Right atrium auricular region (tissue), 2 donors: ENCODE results near the gene FSIP1. TPM values are rescaled to one million over a fixed set of nuclear protein-coding genes. Genes with fewer than 3 reads are reported as not detected.

ENCODE experiments used
- DNase-seq: peaks from one replicate; pipeline ENCODE4 v3.0.0-alpha.2; 2019; ENCODE audit warnings: low spot score
- H3K27ac ChIP-seq, 2 donors: fragments of 200-600 bp; sonication (generic); 1 replicate in 1 of 2; 2 replicates in 1 of 2; pipeline ENCODE4 v1.5.1; 2016 to 2019
- H3K27me3 ChIP-seq, 2 donors: fragments of 200-600 bp; sonication (generic); one replicate each; pipeline versions ENCODE4 v1.5.1 to v1.6.0; 2017 to 2019
- H3K36me3 ChIP-seq: fragments of 200-600 bp; sonication (generic); one replicate; pipeline ENCODE4 v1.5.1; 2016
- H3K4me1 ChIP-seq, 2 donors: fragments of 200-600 bp; sonication (generic); one replicate each; pipeline versions ENCODE4 v1.5.1 to v1.6.0; 2017 to 2019
- H3K4me3 ChIP-seq, 2 donors: fragments of 200-600 bp; sonication (generic); 1 replicate in 1 of 2; 2 replicates in 1 of 2; pipeline ENCODE4 v1.5.1; 2017 to 2019; ENCODE audit warnings: mild to moderate bottlenecking in 1 of 2, moderate library complexity in 1 of 2
- H3K9me3 ChIP-seq, 2 donors: fragments of 200-600 bp; sonication (generic); one replicate each; pipeline ENCODE4 v1.5.1; 2019
- CTCF ChIP-seq, 2 donors: fragments of 200-600 bp; sonication (generic); IDR thresholded peaks; one replicate each; pipeline ENCODE4 v1.5.1; 2019; ENCODE audit warnings: antibody characterized with exemption in 2 of 2
- total RNA-seq, 2 donors: library from RNA; depleted of rRNA; stranded (reverse); fragments of >200 nt; gene quantifications; one replicate each; pipeline ENCODE4 v1.1.0, GENCODE V29; 2016

Gene FSIP1
- total RNA-seq, 2 donors from 2014 or later, result 0.24 TPM; not detected in 1

GRCh38 chr15:39701988-39702387 is 80.7 kb downstream of the FSIP1 start:
- no peaks in the 10 kb centered on the region for H3K9me3 ChIP-seq
- no peaks in the 10 kb centered on the region for H3K4me1 ChIP-seq
- no peak overlapping the region for H3K27ac ChIP-seq
- DNase-seq, result no peak
- H3K36me3 ChIP-seq, result no peaks in the 10 kb centered on the region
- TF ChIP-seq CTCF (IDR thresholded peaks at IDR 0.05), result no peak
- no peaks in the 10 kb centered on the region for H3K27me3 ChIP-seq
- H3K4me3 ChIP-seq, result no peak overlapping the region

- no peaks in the 10 kb centered on the region for H3K4me1 ChIP-seq
- no peaks in the 10 kb centered on the region for H3K9me3 ChIP-seq
- no peak overlapping the region for H3K4me3 ChIP-seq
- no peak for DNase-seq
- H3K27ac ChIP-seq, result no peak overlapping the region
- no peak for TF ChIP-seq CTCF (IDR thresholded peaks at IDR 0.05)
- H3K36me3 ChIP-seq, result no peaks in the 10 kb centered on the region
- H3K27me3 ChIP-seq, result no peaks in the 10 kb centered on the region
Measured at GRCh38 chr15:39700375-39700700, 82.3 kb downstream of the FSIP1 start.

- H3K36me3 ChIP-seq, result no peaks in the 10 kb centered on the region
- no peaks in the 10 kb centered on the region for H3K4me1 ChIP-seq
- TF ChIP-seq CTCF (IDR thresholded peaks at IDR 0.05), result no peak
- no peak for DNase-seq
- no peak overlapping the region for H3K4me3 ChIP-seq
- H3K27me3 ChIP-seq, result no peaks in the 10 kb centered on the region
- no peaks in the 10 kb centered on the region for H3K9me3 ChIP-seq
- H3K27ac ChIP-seq, result no peak overlapping the region
Measured at GRCh38 chr15:39699516-39700374, 82.9 kb downstream of the FSIP1 start.

GRCh38 chr15:39698444-39699390 is 83.9 kb downstream of the FSIP1 start:
- no peak for TF ChIP-seq CTCF (IDR thresholded peaks at IDR 0.05)
- Histone ChIP-seq H3K27ac (no peak overlapping the region), H3K4me3 (no peak overlapping the region), H3K4me1 (no peaks in the 10 kb centered on the region), H3K36me3 (no peaks in the 10 kb centered on the region), H3K9me3 (no peaks in the 10 kb centered on the region), H3K27me3 (no peaks in the 10 kb centered on the region)
- DNase-seq, result no peak

- no peak overlapping the region for H3K27ac ChIP-seq
- H3K4me3 ChIP-seq, result no peak overlapping the region
- no peak for DNase-seq
- H3K4me1 ChIP-seq, result no peaks in the 10 kb centered on the region
- no peaks in the 10 kb centered on the region for H3K36me3 ChIP-seq
- H3K27me3 ChIP-seq, result no peaks in the 10 kb centered on the region
- H3K9me3 ChIP-seq, result no peaks in the 10 kb centered on the region
- no peak for TF ChIP-seq CTCF (IDR thresholded peaks at IDR 0.05)
Measured at GRCh38 chr15:39697509-39697908, 85.1 kb downstream of the FSIP1 start.
